GM19467 (cell line): Measurements from ENCODE around the gene CSTPP1.

Experiments
- ATAC-seq: cut with Tn5 transposase; IDR thresholded peaks from one replicate; pipeline ENCODE4 v1.9.1; 2021; ENCODE audit warnings: mild to moderate bottlenecking, moderate library complexity; ENCODE audit not compliant: unreplicated experiment

Gene CSTPP1

DNA sequence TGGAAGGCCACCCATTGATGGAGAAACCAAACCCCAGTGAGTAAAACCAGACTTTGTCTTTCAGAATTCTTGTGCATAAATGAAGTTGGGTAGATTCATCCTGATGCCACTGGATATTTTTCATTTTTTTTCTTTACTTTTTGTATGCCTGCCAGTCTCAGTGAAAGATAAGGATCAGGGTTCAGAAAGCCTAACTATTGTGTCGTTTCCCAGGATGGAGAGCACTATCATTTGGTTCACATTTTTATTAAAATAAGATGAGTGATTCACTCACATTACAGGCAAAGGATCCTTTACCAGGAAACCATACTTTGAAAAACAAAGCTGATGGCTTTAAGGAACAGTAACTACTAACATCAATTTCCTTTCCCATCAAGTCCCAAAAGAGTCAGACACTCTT is 188.1 kb downstream of the CSTPP1 start:
- ATAC-seq = no peak

GRCh38 chr11:47125083-47125482 is 188.5 kb downstream of the CSTPP1 start:
- no peak for ATAC-seq

DNA sequence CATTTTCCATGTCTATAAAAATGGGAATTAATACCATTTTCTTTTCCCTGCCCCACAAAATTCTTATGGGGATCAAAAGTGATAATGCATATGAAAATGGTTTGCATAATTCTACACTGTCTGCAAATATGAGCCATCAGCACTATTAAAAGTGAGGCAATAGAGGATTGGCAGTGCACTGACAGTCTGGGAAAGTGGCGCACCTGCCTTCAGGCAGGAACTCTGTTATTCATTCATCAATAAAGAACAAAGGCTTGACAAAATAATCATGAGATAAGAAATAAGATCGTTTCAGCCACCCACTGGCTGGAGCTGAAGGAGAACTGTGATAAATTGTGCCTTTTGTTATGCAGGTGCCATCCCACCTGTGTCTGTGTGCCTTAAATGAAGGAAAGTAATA is 190.7 kb downstream of the CSTPP1 start:
- no peak for ATAC-seq

- no peak for ATAC-seq
Measured at GRCh38 chr11:47130543-47130942, 194.0 kb downstream of the CSTPP1 start.

DNA sequence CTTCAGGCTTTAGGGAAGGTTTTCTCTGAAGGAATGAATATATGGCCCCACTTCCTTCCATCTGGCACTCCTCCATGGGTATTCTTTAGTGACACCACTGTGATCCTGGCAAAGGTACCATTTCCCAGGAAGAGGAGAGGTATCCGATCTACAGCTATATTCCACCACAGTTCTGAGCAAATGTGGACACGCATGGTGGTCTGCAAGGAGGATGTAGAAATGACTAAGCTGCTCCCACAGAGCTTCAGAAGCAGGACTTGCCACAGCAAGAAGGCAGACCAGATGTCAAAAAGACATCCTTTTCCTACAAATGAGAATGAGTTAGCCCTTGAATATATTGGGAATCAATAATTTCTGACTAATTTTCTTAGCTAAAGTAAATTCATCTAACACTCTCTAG is 194.6 kb downstream of the CSTPP1 start:
- ATAC-seq = no peak

GRCh38 chr11:47132490-47132889 is 195.9 kb downstream of the CSTPP1 start:
- ATAC-seq = no peak

- ATAC-seq = no peak
Measured at GRCh38 chr11:47132981-47133380, 196.4 kb downstream of the CSTPP1 start.

- no peak for ATAC-seq
Measured at GRCh38 chr11:47136327-47136726, 199.8 kb downstream of the CSTPP1 start.

- no peak for ATAC-seq
Measured at GRCh38 chr11:47136921-47137320, 200.4 kb downstream of the CSTPP1 start.

DNA sequence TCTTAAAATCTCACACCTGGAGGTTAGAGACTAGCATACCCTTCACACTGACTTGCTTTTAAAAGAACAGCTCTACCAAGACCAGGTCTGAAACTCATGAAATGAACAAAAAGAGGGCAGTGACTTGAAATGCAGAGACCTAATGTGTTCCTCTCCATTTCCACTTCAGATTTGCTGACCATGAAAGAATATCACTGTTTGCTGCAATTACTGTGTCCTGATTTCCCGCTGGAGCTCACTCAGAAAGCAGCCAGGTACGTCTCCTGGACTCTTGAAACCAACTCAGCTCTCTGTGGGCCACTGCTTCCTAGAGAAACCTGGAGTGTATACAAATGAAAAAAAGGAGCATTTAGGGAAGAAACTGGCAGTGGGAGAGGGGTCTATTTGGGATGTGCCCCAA is 200.9 kb downstream of the CSTPP1 start:
- no peak for ATAC-seq

- ATAC-seq = no peak
Measured at GRCh38 chr11:47139878-47140277, 203.3 kb downstream of the CSTPP1 start.

DNA sequence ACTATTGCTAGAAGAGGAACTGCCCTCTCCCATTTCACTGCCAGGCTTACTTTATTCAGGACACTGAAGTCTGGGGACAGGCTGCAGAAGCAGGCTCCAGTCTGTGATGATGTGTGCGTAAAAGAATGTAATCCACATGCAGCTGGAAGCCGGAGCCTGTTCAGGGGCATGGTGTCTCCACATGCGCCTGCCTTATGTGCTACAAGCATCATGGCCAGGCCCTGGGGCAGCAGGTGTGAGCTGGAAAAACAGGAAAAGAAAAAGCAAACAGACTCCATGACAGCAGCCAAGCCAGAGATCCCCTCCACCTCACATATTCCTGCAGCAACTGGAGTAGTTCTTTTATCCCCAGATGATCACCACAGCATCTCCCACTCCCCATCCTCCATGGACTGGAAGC is 206.8 kb downstream of the CSTPP1 start:
- no peak for ATAC-seq

DNA sequence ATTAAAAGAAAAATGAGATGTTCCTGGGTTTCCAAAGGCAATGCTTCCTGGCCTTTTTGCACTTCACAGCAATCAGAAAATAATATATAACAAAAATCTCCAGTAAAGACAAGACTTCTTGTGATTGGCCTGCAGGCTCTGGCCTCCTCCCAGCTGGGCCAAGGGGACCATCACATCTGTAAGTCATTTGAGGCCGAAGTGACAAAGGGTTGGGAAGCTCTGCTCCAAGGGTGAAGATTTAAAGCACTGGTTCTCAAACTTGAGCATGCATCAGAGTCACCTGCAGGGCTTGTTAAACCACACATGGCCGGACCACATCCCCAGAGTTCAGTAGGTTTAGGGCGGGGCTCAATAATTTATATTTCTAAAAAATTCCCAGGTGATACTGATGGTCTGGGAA is 208.0 kb downstream of the CSTPP1 start:
- ATAC-seq = no peak

GRCh38 chr11:47147250-47147649 is 210.7 kb downstream of the CSTPP1 start:
- no peak for ATAC-seq

DNA sequence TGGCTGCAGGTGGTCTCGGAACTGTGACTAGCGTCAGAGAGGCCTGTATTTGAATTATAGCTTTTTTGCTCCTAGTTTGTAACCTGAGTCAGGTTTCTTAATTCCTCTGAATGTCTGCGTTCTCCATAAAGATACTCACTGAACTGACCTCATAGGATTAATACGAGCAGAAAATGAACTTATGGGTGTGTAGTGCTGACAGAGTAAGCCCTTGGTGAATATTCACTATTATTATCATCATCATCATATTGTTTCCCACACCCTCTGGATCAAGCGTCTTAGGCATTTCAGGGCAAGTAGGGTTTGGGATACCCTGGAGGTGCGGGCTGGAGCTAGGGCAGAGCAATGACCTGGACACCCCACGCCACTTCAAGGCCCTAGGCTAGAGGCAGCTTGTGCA is 211.1 kb downstream of the CSTPP1 start:
- no peak for ATAC-seq

GRCh38 chr11:47148270-47148669 is 211.7 kb downstream of the CSTPP1 start:
- ATAC-seq = no peak

GRCh38 chr11:47148903-47149531 is 212.5 kb downstream of the CSTPP1 start:
- ATAC-seq = no peak

DNA sequence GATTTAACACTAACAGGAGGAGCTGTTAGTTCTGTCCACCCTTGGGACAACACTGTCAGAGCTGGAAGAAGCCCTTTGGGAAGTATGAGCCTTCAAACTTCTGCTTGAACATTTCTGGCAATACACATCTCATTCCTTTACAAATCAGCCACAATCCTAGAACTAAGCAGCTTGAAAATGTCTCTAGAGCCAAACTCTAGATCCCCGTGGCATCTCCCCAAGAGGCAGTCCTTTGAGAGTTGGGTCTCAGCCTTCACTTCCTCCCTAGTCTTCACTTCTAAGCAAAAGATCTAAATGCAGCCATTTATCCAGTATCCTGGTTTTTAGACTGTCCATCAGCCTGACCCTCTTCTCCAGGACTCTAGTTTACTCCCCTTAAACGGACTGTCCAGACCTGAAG is 213.2 kb downstream of the CSTPP1 start:
- no peak for ATAC-seq

DNA sequence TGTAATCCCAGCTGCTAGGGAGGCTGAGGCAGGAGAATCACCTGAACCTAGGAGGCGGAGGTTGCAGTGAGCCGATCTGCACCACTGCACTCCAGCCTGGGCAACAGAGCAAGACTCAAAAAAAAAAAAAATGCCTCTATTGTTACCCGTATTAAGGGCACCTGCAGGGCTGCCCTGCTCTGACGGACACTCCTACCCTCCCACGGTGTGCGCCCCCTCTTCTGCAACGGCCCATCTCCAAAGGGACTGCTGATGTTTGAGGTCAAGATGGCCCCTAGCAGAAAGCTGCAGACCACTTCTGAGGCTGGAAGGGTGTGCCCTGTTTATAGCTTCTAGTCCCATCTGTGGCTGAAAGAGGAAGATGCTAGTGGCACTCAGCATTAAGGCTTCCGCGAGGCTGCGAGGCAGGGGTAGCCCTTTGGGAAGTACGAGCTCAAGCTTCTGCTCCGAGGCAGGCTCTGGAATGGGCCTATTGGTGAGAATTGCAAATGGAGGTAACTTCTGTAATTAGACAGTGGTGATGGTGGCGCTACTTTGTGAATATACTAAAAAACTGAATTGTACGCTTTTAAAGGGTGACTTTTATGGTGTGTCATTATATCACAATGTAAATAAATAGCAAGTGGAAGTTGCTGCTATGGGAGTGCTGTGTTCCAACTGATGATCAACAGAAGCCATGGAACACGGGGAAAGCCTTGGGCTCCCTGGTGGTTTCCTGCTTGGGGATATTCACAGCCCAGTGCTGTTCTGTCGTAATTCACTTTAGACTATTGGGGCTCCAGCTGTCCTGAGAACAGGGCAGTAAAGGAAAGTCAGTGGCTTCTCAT is 215.8 kb downstream of the CSTPP1 start:
- no peak for ATAC-seq

- no peak for ATAC-seq
Measured at GRCh38 chr11:47152953-47153950, 216.7 kb downstream of the CSTPP1 start.
